Stimulated activated CD8-positive, alpha-beta memory T cell treated with anti-CD3 and anti-CD28 coated beads, Interleukin-7, amount 100 ng/mL, for 4 hours (primary cell): Measurements from ENCODE around the gene PACRG.
"Not testable (repeated sequence)": the region's sequence is repeated elsewhere in the genome, so short reads cannot be mapped to it uniquely, and the experiment has no call there.

Experiments
- DNase-seq, 2 donors: peaks; one replicate each; pipeline ENCODE4 v3.0.0-alpha.2; 2020; ENCODE audit warnings: low read depth in 2 of 2

The PACRG gene

DNA sequence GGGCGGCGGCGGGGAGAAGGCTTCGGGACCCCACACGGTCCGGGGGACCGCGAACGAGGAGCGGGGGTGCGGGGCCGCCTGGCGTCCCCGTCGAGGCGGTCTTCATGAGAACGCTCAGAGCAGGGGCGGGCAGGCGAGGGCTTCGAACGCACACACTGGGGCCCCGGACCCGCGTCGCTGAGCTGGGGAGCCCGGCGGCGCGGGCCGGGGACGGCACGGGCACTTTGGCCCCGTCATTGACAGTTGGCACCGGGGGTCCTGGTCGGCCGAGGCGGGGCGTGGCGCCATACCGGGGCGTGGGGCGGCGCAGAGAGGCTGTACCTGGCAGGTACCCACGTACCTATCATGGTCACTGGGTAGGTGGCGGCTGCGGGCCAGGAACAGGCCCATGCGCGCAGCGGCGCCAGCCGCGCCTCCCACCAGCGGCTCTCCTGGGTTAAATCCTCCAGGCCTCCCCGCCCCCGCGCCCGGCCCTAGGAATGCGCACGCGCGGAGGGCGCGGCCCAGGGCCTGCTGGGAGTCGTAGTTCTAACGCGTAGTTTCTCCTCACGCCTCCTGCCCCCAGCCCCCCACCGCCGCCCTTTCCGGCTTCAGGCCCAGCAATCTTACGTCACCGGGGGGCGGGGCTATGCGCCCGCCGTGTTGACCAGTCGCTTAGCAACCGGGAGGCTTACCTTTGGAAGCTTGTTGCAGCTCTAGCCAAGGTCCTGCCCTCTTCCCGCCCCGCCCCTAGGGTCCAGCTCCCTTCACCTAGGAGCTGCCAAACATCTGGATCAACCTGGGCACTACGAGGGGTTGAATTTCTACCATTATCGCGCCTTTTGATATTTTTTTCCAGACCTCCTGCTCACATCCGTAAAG is at the start of gene PACRG, which contains the start of gene PRKN:
PACRG (plus strand) TSS at position 653 of the 861 bp plus-strand sequence.
PRKN (minus strand) TSS at position 445 of the 861 bp plus-strand sequence.
- peak; percentile 90 to 96 for DNase-seq

- DNase-seq: not testable (repeated sequence)
Measured at GRCh38 chr6:162678896-162679295, 48.9 kb upstream of the PACRG start.

DNA sequence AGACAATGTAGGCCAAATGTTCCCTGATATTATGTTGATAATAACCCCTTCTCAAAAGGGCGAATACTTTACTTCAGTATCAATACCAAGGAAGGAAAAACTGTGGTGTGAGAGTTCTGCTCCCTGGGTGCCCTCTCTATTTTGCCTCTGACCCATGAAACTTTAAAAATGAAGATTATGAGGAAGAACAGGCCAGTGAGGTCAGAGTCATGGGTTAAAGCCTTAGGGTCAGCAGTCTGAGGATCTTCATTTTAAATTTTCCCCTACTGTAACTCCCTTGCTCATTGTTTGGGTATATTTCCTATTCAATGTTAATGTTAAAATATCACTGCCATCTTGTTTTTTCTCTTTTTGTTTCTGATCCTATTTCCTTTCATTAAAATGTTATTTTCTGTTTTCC is 48.1 kb upstream of the PACRG start:
- DNase-seq: no peak

- DNase-seq: no peak
Measured at GRCh38 chr6:162680367-162680766, 47.4 kb upstream of the PACRG start.

DNA sequence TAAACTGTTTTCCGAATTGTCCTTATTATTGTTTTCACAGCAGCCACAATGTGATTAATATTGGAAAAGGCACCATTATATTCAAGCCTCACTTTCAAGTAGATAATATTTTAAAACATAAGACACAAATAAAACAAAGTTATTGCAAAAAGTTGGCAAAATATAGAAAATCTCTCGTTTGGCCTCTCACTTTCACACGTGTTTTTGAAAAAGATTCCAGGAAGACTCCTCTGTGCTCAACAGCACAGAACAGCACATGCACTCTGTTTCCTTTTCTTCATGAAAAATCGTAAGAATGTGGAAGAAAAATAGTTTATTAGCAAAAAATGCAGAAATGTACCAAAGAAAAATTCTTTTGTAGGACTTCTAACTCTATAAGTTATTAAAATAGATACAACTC is 46.9 kb upstream of the PACRG start:
- DNase-seq: no peak

GRCh38 chr6:162681447-162681846 is 46.3 kb upstream of the PACRG start:
- no peak for DNase-seq

DNA sequence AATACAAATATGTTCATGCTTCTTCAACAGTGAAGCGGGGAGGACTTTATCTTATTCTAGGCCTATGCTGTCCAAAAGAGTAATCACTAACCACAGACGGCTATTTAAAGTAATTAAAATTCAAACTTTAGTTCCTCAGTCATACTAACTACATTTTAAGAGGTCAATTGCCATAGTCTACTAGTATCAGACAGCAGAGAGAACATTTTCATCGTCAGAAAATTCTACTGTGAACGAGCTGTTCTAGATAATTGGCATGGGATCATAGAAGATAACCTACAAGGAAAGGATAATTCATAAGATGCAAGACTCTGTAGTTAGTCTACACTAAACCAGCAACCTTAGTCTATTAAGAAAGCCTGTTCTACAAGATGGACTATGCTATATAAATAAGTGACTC is 44.6 kb upstream of the PACRG start:
- no peak for DNase-seq

DNA sequence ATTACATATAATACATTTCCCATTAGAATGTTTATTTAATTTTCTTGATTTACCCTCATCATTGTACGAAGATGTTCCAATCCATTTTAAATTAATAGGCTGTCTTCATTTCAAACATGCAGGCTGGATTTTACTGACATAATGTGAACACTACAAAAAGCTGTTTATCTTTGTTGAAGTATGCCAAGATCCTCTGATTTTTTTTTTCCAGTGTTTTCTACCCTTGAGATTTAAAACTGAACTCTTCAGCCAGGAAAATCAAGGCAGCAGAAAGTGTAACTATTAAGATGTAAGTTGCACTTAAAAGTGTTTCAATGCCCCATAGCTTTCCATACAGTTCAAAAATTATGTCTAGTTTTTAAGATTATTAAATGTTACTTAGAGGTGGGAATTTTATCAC is 43.7 kb upstream of the PACRG start:
- DNase-seq: no peak

DNA sequence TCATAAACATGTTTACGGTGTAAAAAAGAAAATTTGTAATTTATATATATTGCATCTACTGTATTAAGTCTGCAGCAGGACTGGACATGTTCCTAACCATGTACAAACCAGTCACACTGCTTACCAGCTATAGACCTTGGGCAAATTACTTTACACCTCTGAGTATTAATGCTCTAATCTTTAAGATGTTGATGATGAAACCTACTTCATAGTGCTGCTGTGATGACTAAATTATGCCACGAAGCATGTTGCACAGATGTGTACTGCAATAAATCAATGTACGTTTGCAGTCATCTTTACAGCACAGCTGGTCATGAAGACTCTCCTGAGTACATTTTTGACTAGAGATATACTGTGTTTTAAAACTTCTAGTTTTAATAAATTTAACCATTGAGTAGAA is 42.8 kb upstream of the PACRG start:
- DNase-seq: no peak

- no peak for DNase-seq
Measured at GRCh38 chr6:162685586-162685985, 42.2 kb upstream of the PACRG start.

DNA sequence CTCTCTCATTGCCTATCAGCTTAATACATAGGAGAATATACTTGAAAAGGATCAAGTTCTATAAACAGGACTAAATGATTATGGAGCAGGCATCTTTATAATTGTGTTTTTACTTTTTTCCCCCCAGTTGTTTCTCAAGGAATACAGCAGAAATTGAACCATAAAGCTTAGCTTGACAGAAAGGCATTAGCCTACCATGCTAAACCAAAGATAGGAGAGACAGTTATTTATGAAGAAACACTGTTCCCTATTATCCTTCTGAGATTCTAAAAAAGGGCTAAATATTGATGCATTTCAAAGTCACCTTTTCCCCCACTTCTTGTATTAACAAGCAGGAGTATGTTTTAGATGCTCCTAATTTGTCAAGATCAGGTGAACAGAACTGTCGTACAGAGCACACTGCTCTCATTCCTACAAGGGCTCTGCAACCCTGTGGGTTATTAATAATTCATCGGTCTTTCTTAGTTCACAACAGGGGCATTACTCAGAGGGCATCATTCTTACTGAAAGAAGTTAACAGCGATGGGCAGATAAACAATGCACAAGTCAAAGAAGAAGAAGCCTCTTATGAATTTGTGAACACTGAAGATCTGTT is 38.9 kb upstream of the PACRG start:
- DNase-seq: no peak

DNA sequence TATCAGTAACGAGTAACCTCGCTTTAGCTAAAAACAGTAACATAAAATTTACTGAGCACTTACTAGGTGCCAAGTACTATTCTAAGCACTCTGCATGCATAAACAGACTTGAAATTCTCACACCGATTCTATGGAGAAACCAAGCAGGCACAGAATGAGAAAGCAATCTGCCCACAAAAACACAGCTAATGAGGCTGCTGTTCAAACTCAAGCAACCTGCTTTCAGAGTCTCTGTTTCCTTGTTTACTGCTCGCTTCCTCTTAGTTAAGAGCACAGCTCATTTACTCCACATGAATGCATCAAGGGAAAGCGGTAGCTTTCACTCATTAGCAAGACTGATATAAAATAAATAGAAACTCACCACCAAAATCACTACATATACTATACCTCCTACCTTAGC is 37.6 kb upstream of the PACRG start:
- no peak for DNase-seq

DNA sequence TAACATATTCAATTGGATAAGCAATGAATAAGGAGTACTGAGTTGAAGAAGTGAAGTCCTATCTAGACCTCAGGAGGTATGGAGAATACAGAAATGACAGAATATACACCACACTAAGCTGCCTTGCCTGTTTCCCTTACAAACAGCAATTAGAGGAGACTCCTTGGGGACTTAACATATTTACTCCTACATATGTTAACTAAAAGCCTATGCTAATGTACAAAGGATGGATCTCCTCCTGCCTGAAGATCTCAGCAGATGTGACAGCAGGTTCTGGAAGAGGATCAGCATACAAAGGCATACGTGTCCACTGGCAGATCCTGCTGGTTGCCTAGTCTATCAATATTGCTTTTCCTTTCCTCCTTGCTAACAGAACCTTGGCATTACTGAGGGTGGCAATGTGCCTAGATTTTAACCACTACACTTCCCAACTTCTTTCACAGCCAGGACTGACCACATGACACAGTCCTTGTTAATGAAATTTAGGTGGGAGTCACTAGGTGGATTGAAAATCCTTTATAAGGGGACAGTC is 29.8 kb upstream of the PACRG start:
- no peak for DNase-seq

DNA sequence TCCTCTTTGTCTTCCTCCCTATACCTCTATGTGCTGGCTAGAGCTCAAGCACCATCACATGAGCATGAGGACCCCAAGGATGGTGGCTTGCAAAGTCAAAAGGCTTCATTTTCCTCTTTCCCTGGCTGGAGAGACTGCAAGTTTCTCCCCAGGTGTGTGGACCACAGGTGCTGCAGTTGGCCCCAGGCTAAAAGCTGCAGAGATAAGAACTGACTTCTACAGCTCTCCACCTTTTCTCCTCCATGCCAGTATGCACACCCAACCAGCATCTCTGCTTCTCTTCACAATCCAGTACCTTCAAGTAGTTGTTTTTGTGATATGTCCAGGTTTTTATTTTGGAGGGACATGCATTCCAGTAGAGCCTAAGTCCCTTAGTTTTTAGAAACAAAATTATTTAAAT is 29.3 kb upstream of the PACRG start:
- no peak for DNase-seq

DNA sequence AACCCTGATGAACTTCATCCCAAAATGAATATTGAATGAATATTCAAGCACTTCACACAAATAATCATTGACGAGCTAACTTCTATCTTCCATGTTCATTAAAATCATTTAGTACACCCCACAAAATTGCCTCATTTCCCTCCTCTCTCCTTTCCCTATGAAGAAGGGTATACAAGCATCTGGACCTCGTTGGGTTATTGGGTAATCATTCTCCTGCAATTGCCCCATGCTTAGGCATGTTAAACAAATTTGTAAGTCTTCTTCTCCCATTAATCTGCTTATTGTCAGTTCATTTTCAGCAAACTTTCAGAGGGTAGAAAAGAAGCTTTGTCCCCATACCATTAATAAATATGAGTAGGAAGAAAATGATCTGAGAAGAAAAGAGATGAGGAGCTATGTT is 27.8 kb upstream of the PACRG start:
- no peak for DNase-seq

GRCh38 chr6:162700966-162701365 is 26.8 kb upstream of the PACRG start:
- DNase-seq: no peak

DNA sequence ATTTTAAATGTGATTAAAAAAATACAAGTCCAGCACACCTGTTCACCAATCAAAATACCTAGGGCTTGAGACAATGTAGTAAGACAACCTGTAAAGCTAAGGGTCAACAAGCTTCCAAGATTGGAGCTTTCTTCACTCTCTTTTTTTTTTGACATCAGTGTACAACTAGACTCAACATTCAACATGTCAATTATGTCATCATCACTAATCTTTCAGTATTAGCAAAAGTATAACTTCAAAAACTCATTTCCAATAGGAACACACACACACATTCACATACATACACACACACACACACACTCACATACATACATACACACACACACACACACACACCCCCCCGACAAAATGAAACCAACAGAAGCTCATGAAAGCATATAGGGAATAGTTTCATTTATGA is 26.2 kb upstream of the PACRG start:
- DNase-seq: no peak

DNA sequence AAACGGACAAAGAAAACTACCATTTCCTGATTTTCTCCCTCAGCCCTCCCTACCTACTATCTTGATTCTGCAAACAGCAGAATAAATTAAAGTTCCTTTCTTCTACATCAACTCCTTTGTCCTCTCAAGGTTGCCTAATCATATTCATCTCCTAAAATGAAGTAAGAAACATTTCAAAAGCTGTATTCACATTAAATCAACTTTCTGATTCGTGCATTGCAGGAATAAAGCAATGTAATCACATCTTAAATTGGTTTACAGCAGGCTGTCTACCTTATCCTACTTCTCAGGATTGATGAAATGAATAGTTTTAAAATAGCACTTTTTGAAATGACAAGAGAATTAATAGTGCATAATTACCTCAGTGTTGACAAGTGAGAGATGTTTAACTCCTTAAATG is 25.3 kb upstream of the PACRG start:
- no peak for DNase-seq

- DNase-seq: no peak
Measured at GRCh38 chr6:162704001-162704400, 23.8 kb upstream of the PACRG start.

DNA sequence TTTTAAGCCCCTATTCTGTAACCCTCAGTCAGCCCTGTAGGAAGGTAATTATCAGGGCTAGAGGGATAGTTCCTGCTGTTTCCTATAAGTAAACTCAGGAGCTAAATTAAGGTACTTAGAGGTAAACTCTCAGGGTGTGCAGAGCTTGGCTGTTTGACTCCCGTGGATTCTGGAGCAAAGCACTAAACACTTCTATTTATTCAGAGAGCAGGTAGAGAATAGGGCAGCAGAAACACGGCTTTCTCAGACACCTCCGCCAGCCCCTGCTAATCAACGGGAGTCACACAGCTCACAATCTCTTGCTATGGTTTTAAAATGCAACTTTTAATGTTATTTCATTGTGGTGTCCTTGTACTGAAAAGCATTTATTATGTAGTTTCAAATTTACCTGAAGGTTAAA is 22.0 kb upstream of the PACRG start:
- no peak for DNase-seq

DNA sequence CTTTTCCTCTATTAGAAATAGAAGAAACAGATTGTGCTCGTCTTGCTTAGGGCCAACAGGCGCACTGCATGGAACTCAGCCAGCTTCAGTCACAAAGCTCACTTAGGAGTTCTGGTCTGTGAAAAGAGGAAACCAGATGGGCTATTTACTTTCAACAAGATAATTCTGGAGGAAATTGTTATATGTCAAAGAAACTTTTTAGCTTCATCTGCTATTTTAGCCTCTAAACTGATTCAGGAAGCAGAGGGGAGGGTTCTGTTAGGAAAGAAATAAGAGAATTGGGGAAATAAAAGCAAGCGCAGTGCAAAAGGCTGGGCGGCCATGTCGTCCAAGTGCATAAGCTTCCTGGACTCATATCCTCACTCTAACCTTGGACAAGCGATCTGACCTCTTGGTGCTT is 21.5 kb upstream of the PACRG start:
- no peak for DNase-seq

DNA sequence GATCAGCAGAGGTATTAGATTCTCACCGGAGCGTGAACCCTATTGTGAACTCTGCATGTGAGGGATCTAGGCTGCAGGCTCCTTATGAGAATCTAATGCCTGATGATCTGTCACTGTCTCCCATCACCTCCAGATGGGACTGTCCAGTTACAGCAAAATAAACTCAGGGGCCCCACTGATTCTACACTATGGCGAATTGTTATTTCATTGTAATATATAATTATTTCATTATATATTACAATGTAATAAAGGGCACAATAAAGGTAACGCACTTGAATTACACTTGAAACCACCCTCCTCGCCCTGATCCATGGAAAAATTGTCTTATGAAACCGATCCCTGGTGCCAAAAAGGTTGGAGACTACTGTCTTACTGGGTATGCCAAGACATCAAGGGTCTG is 18.8 kb upstream of the PACRG start:
- no peak for DNase-seq

GRCh38 chr6:162709431-162709830 is 18.3 kb upstream of the PACRG start:
- DNase-seq: no peak
